Bronchial epithelial cell (primary cell): ENCODE measurements around the gene USP21. TPM values are rescaled to one million over a fixed set of nuclear protein-coding genes. Genes with fewer than 3 reads are reported as not detected.

ENCODE experiments used
- DNase-seq: peaks from one replicate; pipeline ENCODE4 v3.0.0-alpha.2; 2010; ENCODE audit warnings: low read depth
- FAIRE-seq: peaks from 2 replicates; lab custom pipeline; 2011; peaks lifted over from hg19 to GRCh38; lab: Jason Lieb, UNC
- H3K27me3 ChIP-seq: 2 replicates; pipeline ENCODE4 v1.5.1; 2011; ENCODE audit warnings: low read length; ENCODE audit not compliant: control insufficient read depth, insufficient read depth
- H3K36me3 ChIP-seq: 2 replicates; pipeline ENCODE4 v1.5.1; 2011; ENCODE audit warnings: low read length; ENCODE audit not compliant: control insufficient read depth, insufficient read depth
- H3K4me3 ChIP-seq: 2 replicates; pipeline ENCODE4 v1.5.1; 2011; ENCODE audit warnings: mild to moderate bottlenecking, low read depth, low read length, control low read depth
- total RNA-seq: library from RNA; depleted of rRNA; stranded (reverse); fragments of >200 nt; gene quantifications from 2 replicates; pipeline ENCODE4 v1.2.1, GENCODE V29; 2014
- TF ChIP-seq, protein P1 (sequence below): IDR thresholded peaks from 2 replicates; pipeline ENCODE4 v1.5.1; 2011; ENCODE audit warnings: mild to moderate bottlenecking, moderate library complexity, low read length, control low read depth, inconsistent platforms; ENCODE audit not compliant: insufficient read depth, severe bottlenecking

Gene USP21
- total RNA-seq, 1 donor from 2014 or later: 3.9 TPM

- H3K36me3 ChIP-seq: no peaks in the 10 kb centered on the region
- no peak for DNase-seq
- H3K27me3 ChIP-seq: no peaks in the 10 kb centered on the region
- H3K4me3 ChIP-seq: no peak overlapping the region
- TF ChIP-seq, protein P1, sequence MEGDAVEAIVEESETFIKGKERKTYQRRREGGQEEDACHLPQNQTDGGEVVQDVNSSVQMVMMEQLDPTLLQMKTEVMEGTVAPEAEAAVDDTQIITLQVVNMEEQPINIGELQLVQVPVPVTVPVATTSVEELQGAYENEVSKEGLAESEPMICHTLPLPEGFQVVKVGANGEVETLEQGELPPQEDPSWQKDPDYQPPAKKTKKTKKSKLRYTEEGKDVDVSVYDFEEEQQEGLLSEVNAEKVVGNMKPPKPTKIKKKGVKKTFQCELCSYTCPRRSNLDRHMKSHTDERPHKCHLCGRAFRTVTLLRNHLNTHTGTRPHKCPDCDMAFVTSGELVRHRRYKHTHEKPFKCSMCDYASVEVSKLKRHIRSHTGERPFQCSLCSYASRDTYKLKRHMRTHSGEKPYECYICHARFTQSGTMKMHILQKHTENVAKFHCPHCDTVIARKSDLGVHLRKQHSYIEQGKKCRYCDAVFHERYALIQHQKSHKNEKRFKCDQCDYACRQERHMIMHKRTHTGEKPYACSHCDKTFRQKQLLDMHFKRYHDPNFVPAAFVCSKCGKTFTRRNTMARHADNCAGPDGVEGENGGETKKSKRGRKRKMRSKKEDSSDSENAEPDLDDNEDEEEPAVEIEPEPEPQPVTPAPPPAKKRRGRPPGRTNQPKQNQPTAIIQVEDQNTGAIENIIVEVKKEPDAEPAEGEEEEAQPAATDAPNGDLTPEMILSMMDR: no peak
- FAIRE-seq: no peak
These were observed 29.1 kb downstream of the USP21 start for GRCh38 chr1:161188381-161188780.

DNA sequence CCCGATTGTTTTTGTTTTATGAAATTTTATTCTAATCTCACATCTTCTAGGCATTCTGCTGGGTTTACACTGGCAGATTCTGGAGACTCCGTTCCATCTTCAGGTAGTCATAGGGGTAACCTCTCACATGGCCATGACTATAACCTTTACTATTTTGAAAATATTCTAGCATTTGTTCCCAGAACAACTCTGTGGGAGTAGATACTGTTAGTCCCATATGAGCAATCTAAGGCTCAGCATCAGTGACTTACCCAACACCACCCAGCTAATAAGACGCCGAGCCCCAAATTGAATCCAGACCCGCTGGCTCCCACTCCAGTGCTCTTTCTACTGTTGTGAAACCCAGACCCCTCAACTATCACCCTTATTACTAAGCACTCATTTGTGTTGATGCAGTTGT is 29.7 kb downstream of the USP21 start:
- no peaks in the 10 kb centered on the region for H3K36me3 ChIP-seq
- no peaks in the 10 kb centered on the region for H3K27me3 ChIP-seq
- TF ChIP-seq, protein P1: no peak
- no peak overlapping the region for H3K4me3 ChIP-seq
- no peak for DNase-seq
- no peak for FAIRE-seq

- Histone ChIP-seq H3K4me3 (no peak overlapping the region), H3K36me3 (no peaks in the 10 kb centered on the region), H3K27me3 (no peaks in the 10 kb centered on the region)
- FAIRE-seq (no peak), DNase-seq (no peak)
- TF ChIP-seq, protein P1: no peak
These were observed 31.7 kb downstream of the USP21 start for GRCh38 chr1:161190962-161191521.

GRCh38 chr1:161191971-161192370 is 32.7 kb downstream of the USP21 start:
- TF ChIP-seq, protein P1: no peak
- FAIRE-seq: no peak
- Histone ChIP-seq H3K4me3 (no peak overlapping the region), H3K27me3 (no peaks in the 10 kb centered on the region), H3K36me3 (no peaks in the 10 kb centered on the region)
- no peak for DNase-seq

- Histone ChIP-seq H3K36me3 (no peaks in the 10 kb centered on the region), H3K27me3 (no peaks in the 10 kb centered on the region), H3K4me3 (no peak overlapping the region)
- FAIRE-seq (no peak), DNase-seq (peak; percentile 51)
- TF ChIP-seq, protein P1: peak; percentile 96
These were observed 33.5 kb downstream of the USP21 start for GRCh38 chr1:161192476-161193465.
